H9 (cell line): Measurements from ENCODE around the gene COP1. TPM values are rescaled to one million over a fixed set of nuclear protein-coding genes. Genes with fewer than 3 reads are reported as not detected.

Experiments used
- DNase-seq: peaks from one replicate; pipeline ENCODE4 v3.0.0-alpha.2; 2017
- H2AFZ ChIP-seq: one replicate; pipeline ENCODE4 v1.6.1; 2013; ENCODE audit warnings: mild to moderate bottlenecking, low read length, control low read depth, moderate library complexity
- H2AK5ac ChIP-seq: 2 replicates; pipeline ENCODE4 v1.6.1; 2013; ENCODE audit warnings: low read length, control low read depth, mixed read lengths; ENCODE audit not compliant: insufficient read length
- H2BK120ac ChIP-seq: one replicate; pipeline ENCODE4 v1.6.1; 2013; ENCODE audit warnings: low read depth, mild to moderate bottlenecking, low read length, control low read depth, inconsistent platforms; ENCODE audit not compliant: poor library complexity, severe bottlenecking
- H2BK12ac ChIP-seq: 2 replicates; pipeline ENCODE4 v1.6.1; 2013; ENCODE audit warnings: low read length, control low read depth, mixed read lengths, low read depth; ENCODE audit not compliant: insufficient read length
- H2BK15ac ChIP-seq: 2 replicates; pipeline ENCODE4 v1.6.1; 2013; ENCODE audit warnings: low read depth, low read length, control low read depth
- H2BK20ac ChIP-seq: one replicate; pipeline ENCODE4 v1.6.1; 2013; ENCODE audit warnings: low read depth, mild to moderate bottlenecking, low read length, control low read depth, inconsistent platforms; ENCODE audit not compliant: poor library complexity, severe bottlenecking
- H2BK5ac ChIP-seq: 2 replicates; pipeline ENCODE4 v1.6.1; 2013; ENCODE audit warnings: low read length, control low read depth, mixed read lengths; ENCODE audit not compliant: insufficient read length
- H3K14ac ChIP-seq: 2 replicates; pipeline ENCODE4 v1.6.1; 2013; ENCODE audit warnings: low read length, control low read depth; ENCODE audit not compliant: insufficient read depth
- H3K18ac ChIP-seq: 2 replicates; pipeline ENCODE4 v1.6.1; 2013; ENCODE audit warnings: low read depth, mild to moderate bottlenecking, mixed read lengths, low read length, control low read depth; ENCODE audit not compliant: insufficient read length
- H3K23ac ChIP-seq: 2 replicates; pipeline ENCODE4 v1.6.1; 2013; ENCODE audit warnings: low read length, control low read depth, mixed read lengths, low read depth; ENCODE audit not compliant: insufficient read length
- H3K23me2 ChIP-seq: 2 replicates; pipeline ENCODE4 v1.6.1; 2013; ENCODE audit warnings: low read depth, mild to moderate bottlenecking, mixed read lengths, low read length, control low read depth; ENCODE audit not compliant: insufficient read length, poor library complexity, severe bottlenecking
- H3K27ac ChIP-seq: 2 replicates; pipeline ENCODE4 v1.5.1; 2013; ENCODE audit warnings: low read length, control low read depth, mixed read lengths, low read depth; ENCODE audit not compliant: insufficient read length
- H3K27me3 ChIP-seq: 2 replicates; pipeline ENCODE4 v1.6.1; 2013; ENCODE audit warnings: low read length, control low read depth, inconsistent platforms; ENCODE audit not compliant: insufficient read depth
- H3K4ac ChIP-seq: 2 replicates; pipeline ENCODE4 v1.6.1; 2013; ENCODE audit warnings: low read depth, mild to moderate bottlenecking, control low read depth, inconsistent platforms, low read length, moderate library complexity
- H3K4me1 ChIP-seq: 2 replicates; pipeline ENCODE4 v1.6.1; 2013; ENCODE audit warnings: low read length, control low read depth, inconsistent platforms; ENCODE audit not compliant: insufficient read depth
- H3K4me2 ChIP-seq: 2 replicates; pipeline ENCODE4 v1.6.1; 2013; ENCODE audit warnings: low read length, control low read depth, mixed read lengths; ENCODE audit not compliant: insufficient read length, insufficient read depth
- H3K56ac ChIP-seq: 2 replicates; pipeline ENCODE4 v1.6.1; 2013; ENCODE audit warnings: low read depth, mild to moderate bottlenecking, mixed read lengths, low read length, control low read depth; ENCODE audit not compliant: insufficient read length
- H3K79me1 ChIP-seq: 2 replicates; pipeline ENCODE4 v1.6.1; 2013; ENCODE audit warnings: low read depth, mild to moderate bottlenecking, moderate library complexity, low read length, control low read depth, inconsistent platforms; ENCODE audit not compliant: insufficient read depth, poor library complexity, severe bottlenecking
- H3K79me2 ChIP-seq: 2 replicates; pipeline ENCODE4 v1.6.1; 2013; ENCODE audit warnings: low read length, control low read depth, inconsistent platforms; ENCODE audit not compliant: insufficient read depth
- H3K9ac ChIP-seq: 2 replicates; pipeline ENCODE4 v1.6.1; 2013; ENCODE audit warnings: low read length, control low read depth, mixed read lengths; ENCODE audit not compliant: insufficient read length; ENCODE audit errors: extremely low read depth
- H3K9me3 ChIP-seq: one replicate; pipeline ENCODE4 v1.6.1; 2013; ENCODE audit warnings: low read depth, low read length, inconsistent platforms; ENCODE audit not compliant: control insufficient read depth
- H3T11ph ChIP-seq: one replicate; pipeline ENCODE4 v1.6.1; 2013; ENCODE audit warnings: mild to moderate bottlenecking, low read length, control low read depth, inconsistent platforms
- H4K20me1 ChIP-seq: one replicate; pipeline ENCODE4 v1.6.1; 2013; ENCODE audit not compliant: control insufficient read depth, insufficient read length, insufficient read depth
- H4K5ac ChIP-seq: 2 replicates; pipeline ENCODE4 v1.6.1; 2013; ENCODE audit warnings: low read depth, mild to moderate bottlenecking, mixed read lengths, low read length, control low read depth; ENCODE audit not compliant: insufficient read length
- H4K8ac ChIP-seq: replicated peaks from 2 replicates; pipeline ENCODE4 v1.6.1; 2013; ENCODE audit warnings: low read length, control low read depth, mixed read lengths, low read depth; ENCODE audit not compliant: insufficient read length
- H4K91ac ChIP-seq: 2 replicates; pipeline ENCODE4 v1.6.1; 2013; ENCODE audit warnings: low read depth, mild to moderate bottlenecking, moderate library complexity, mixed read lengths, low read length, control low read depth; ENCODE audit not compliant: insufficient read length
- H3K27ac Mint-ChIP-seq, 3 experiments: 2 replicates in 2 of 3; 3 replicates in 1 of 3; pipeline ENCODE4 v1.8.0; 2020 to 2021; ENCODE audit warnings: mixed read lengths in 3 of 3, mild to moderate bottlenecking in 1 of 3, moderate library complexity in 1 of 3
- H3K27me3 Mint-ChIP-seq: 2 replicates; pipeline ENCODE4 v1.8.0; 2021; ENCODE audit warnings: low read depth, mild to moderate bottlenecking, moderate library complexity, mixed read lengths
- H3K36me3 Mint-ChIP-seq, 3 experiments: 2 replicates in 2 of 3; 3 replicates in 1 of 3; pipeline ENCODE4 v1.8.0; 2020 to 2021; ENCODE audit warnings: low read depth in 3 of 3, mixed read lengths in 3 of 3; ENCODE audit not compliant: insufficient read depth in 1 of 3
- H3K4me1 Mint-ChIP-seq, 2 experiments: 2 replicates each; pipeline ENCODE4 v1.8.0; 2020; ENCODE audit warnings: mixed read lengths in 2 of 2
- H3K4me3 Mint-ChIP-seq, 2 experiments: 2 replicates in 1 of 2; 3 replicates in 1 of 2; pipeline ENCODE4 v1.8.0; 2020 to 2021; ENCODE audit warnings: mild to moderate bottlenecking in 2 of 2, mixed read lengths in 2 of 2, moderate library complexity in 1 of 2
- H3K9me3 Mint-ChIP-seq, 2 experiments: 2 replicates in 1 of 2; 3 replicates in 1 of 2; pipeline ENCODE4 v1.8.0; 2020; ENCODE audit warnings: mild to moderate bottlenecking in 2 of 2, mixed read lengths in 2 of 2, moderate library complexity in 1 of 2
- CTCF ChIP-seq: fragments of 200-600 bp; sonication (generic); conservative IDR thresholded peaks from 3 replicates; pipeline ENCODE4 v1.8.0; 2021; ENCODE audit warnings: antibody characterized with exemption, mild to moderate bottlenecking
- WGBS: extraction: QIAGEN DNeasy Blood & Tissue Kit; methylation state at CpG from one replicate; pipeline ENCODE4 v1.1.7; 2013; ENCODE audit warnings: missing lambda C conversion rate, low lambda C conversion rate, mixed read lengths; ENCODE audit not compliant: insufficient read length; ENCODE audit errors: extremely low coverage; 5-methylcytosine and 5-hydroxymethylcytosine counted together
- total RNA-seq: library from RNA; stranded (reverse); gene quantifications from 2 replicates; pipeline ENCODE4 v1.2.1, GENCODE V29; 2021

The COP1 gene
- total RNA-seq, 1 experiment from 2014 or later = 41.3 TPM

GRCh38 chr1:176178316-176178715 lies 28.8 kb downstream of the COP1 start:
- no peak overlapping the region for H3K4me2 ChIP-seq
- no peak overlapping the region for H3K4ac ChIP-seq
- H2AK5ac ChIP-seq = no peak overlapping the region
- H3K27me3 Mint-ChIP-seq = peaks cover 1% of the 10 kb centered on the region; the same call in 1 of the 2 replicates
- no peak overlapping the region for H3K4me3 Mint-ChIP-seq
- no peaks in the 10 kb centered on the region; a peak in 1 of 5 replicates for H3K9me3 Mint-ChIP-seq
- H3K9ac ChIP-seq = no peak overlapping the region
- H3K23ac ChIP-seq = no peak overlapping the region
- H3K27ac ChIP-seq = no peak overlapping the region
- H2BK5ac ChIP-seq = no peak overlapping the region
- H2BK15ac ChIP-seq = no peak overlapping the region
- no peak overlapping the region for H3K14ac ChIP-seq
- H2BK120ac ChIP-seq = no peak overlapping the region
- H4K91ac ChIP-seq = no peak overlapping the region
- no peak overlapping the region for H2BK20ac ChIP-seq
- peaks cover 4% of the 10 kb centered on the region; the same call in 1 of the 2 replicates for H3K79me2 ChIP-seq
- H4K5ac ChIP-seq = no peak overlapping the region
- H2AFZ ChIP-seq = no peak overlapping the region
- no peak for TF ChIP-seq CTCF
- no CpG with 5 or more reads among the region's 5 CpGs for WGBS
- H4K8ac ChIP-seq = no peak overlapping the region
- no peak overlapping the region for H3K56ac ChIP-seq
- peaks cover 3% of the 10 kb centered on the region for H3K79me1 ChIP-seq
- H3K4me1 ChIP-seq = no peaks in the 10 kb centered on the region
- H4K20me1 ChIP-seq = no peaks in the 10 kb centered on the region
- H3K23me2 ChIP-seq = no peaks in the 10 kb centered on the region
- no peak overlapping the region for H3K18ac ChIP-seq
- no peaks in the 10 kb centered on the region for H3K9me3 ChIP-seq
- peaks cover 3% of the 10 kb centered on the region in 2 experiments; a peak in 1 of 4 replicates for H3K4me1 Mint-ChIP-seq
- H3K27me3 ChIP-seq = no peaks in the 10 kb centered on the region
- H2BK12ac ChIP-seq = no peak overlapping the region
- no peak overlapping the region for H3T11ph ChIP-seq
- H3K36me3 Mint-ChIP-seq = peaks cover 5 to 23% (median 17%) of the 10 kb centered on the region in 3 experiments
- H3K27ac Mint-ChIP-seq = peak overlapping the region in 2 of 3 experiments; percentile 57 to 65; a peak in 4 of 7 replicates
- no peak for DNase-seq
